GM23338 (cell line): Measurements from ENCODE around the gene SRD5A2. TPM values are rescaled to one million over a fixed set of nuclear protein-coding genes. Genes with fewer than 3 reads are reported as not detected.

Source experiments
- ATAC-seq: fragments of 200-7000 bp; cut with Tn5 transposase; 3 replicates; pipeline ENCODE4 v1.9.1; 2020
- DNase-seq: peaks from one replicate; pipeline ENCODE4 v3.0.0-alpha.2; 2015; ENCODE audit warnings: low spot score
- H2AFZ ChIP-seq: fragments of 200-600 bp; sonication (generic); 2 replicates; pipeline ENCODE4 v1.8.0; 2016; ENCODE audit warnings: antibody characterized with exemption, mild to moderate bottlenecking, moderate library complexity
- H3F3A ChIP-seq: fragments of 200-600 bp; sonication (generic); replicated peaks from 2 replicates; pipeline ENCODE4 v1.8.0; 2017; ENCODE audit warnings: antibody characterized with exemption, mixed run types, low read depth
- H3K27ac ChIP-seq: fragments of 200-600 bp; sonication (generic); 2 replicates; pipeline ENCODE4 v1.6.1; 2016; ENCODE audit warnings: low read depth
- H3K27me3 ChIP-seq: fragments of 200-600 bp; sonication (generic); 2 replicates; pipeline ENCODE4 v1.8.0; 2016; ENCODE audit warnings: mild to moderate bottlenecking, mixed run types, moderate library complexity; ENCODE audit not compliant: insufficient read depth
- H3K36me3 ChIP-seq: fragments of 200-600 bp; sonication (generic); 2 replicates; pipeline ENCODE4 v1.8.0; 2016; ENCODE audit warnings: mild to moderate bottlenecking; ENCODE audit not compliant: insufficient read depth
- H3K4me1 ChIP-seq: fragments of 200-600 bp; sonication (generic); 2 replicates; pipeline ENCODE4 v1.8.0; 2016; ENCODE audit warnings: mild to moderate bottlenecking, moderate library complexity; ENCODE audit not compliant: insufficient read depth
- H3K4me2 ChIP-seq: fragments of 200-600 bp; sonication (generic); 2 replicates; pipeline ENCODE4 v1.7.1; 2017; ENCODE audit warnings: mixed run types
- H3K4me3 ChIP-seq: fragments of 200-600 bp; sonication (generic); 2 replicates; pipeline ENCODE4 v1.6.1; 2016; ENCODE audit warnings: mixed run types
- H3K79me2 ChIP-seq: fragments of 200-600 bp; sonication (generic); replicated peaks from 2 replicates; pipeline ENCODE4 v1.8.0; 2017; ENCODE audit warnings: mild to moderate bottlenecking; ENCODE audit not compliant: insufficient read depth
- H3K9me2 ChIP-seq: fragments of 200-600 bp; sonication (generic); 2 replicates; pipeline ENCODE4 v1.8.0; 2017; ENCODE audit not compliant: insufficient read depth
- H4K20me1 ChIP-seq: fragments of 200-600 bp; sonication (generic); replicated peaks from 2 replicates; pipeline ENCODE4 v1.8.0; 2017; ENCODE audit warnings: mild to moderate bottlenecking; ENCODE audit not compliant: insufficient read depth
- H3K27ac Mint-ChIP-seq: 2 replicates; pipeline ENCODE4 v1.8.0; 2020; ENCODE audit warnings: inconsistent platforms, mild to moderate bottlenecking, moderate library complexity, mixed read lengths
- H3K27me3 Mint-ChIP-seq: 3 replicates; pipeline ENCODE4 v1.8.0; 2022; ENCODE audit warnings: low read depth, mild to moderate bottlenecking, moderate library complexity, mixed read lengths, inconsistent platforms; ENCODE audit not compliant: insufficient read depth, poor library complexity
- H3K36me3 Mint-ChIP-seq: 3 replicates; pipeline ENCODE4 v1.8.0; 2021; ENCODE audit warnings: low read depth, mild to moderate bottlenecking, inconsistent platforms, moderate library complexity, mixed read lengths
- H3K4me1 Mint-ChIP-seq: 3 replicates; pipeline ENCODE4 v1.8.0; 2020; ENCODE audit warnings: mild to moderate bottlenecking, inconsistent platforms, mixed read lengths
- H3K4me3 Mint-ChIP-seq: 3 replicates; pipeline ENCODE4 v1.8.0; 2021; ENCODE audit warnings: moderate library complexity, mild to moderate bottlenecking, inconsistent platforms, mixed read lengths
- H3K9me3 Mint-ChIP-seq: 3 replicates; pipeline ENCODE4 v1.8.0; 2020; ENCODE audit warnings: moderate library complexity, mild to moderate bottlenecking, inconsistent platforms, mixed read lengths
- CREB1 ChIP-seq: fragments of 250-450 bp; sonication (Bioruptor Pico); IDR thresholded peaks from 2 replicates; pipeline ENCODE4 v1.5.0; 2020; ENCODE audit warnings: low read depth, mild to moderate bottlenecking, moderate library complexity
- EZH2 ChIP-seq: fragments of 200-600 bp; sonication (generic); IDR thresholded peaks from one replicate; pipeline ENCODE4 v1.8.0; 2017; ENCODE audit warnings: antibody characterized with exemption, mild to moderate bottlenecking, low read depth; ENCODE audit not compliant: unreplicated experiment
- JUNB ChIP-seq: IDR thresholded peaks from one replicate; pipeline ENCODE4 v1.6.1; 2016; ENCODE audit warnings: antibody characterized with exemption; ENCODE audit not compliant: unreplicated experiment
- NANOG ChIP-seq: IDR thresholded peaks from 2 replicates; pipeline ENCODE4 v1.6.1; 2016; ENCODE audit warnings: antibody characterized with exemption, borderline replicate concordance
- POLR2AphosphoS5 ChIP-seq: IDR thresholded peaks from 2 replicates; pipeline ENCODE4 v1.6.1; 2016; ENCODE audit warnings: antibody characterized with exemption, low read depth
- STAT1 ChIP-seq: IDR thresholded peaks from one replicate; pipeline ENCODE4 v1.6.1; 2016; ENCODE audit warnings: antibody characterized with exemption; ENCODE audit not compliant: unreplicated experiment
- ZNF114 ChIP-seq: fragments of 250-450 bp; sonication (Bioruptor Pico); IDR thresholded peaks from 2 replicates; pipeline ENCODE4 v1.5.0; 2020; ENCODE audit warnings: mild to moderate bottlenecking, moderate library complexity
- ZNF462 ChIP-seq: fragments of 250-450 bp; sonication (Bioruptor Pico); IDR thresholded peaks from 2 replicates; pipeline ENCODE4 v1.5.0; 2020; ENCODE audit warnings: mild to moderate bottlenecking, moderate library complexity
- polyA plus RNA-seq: library from polyadenylated mRNA; unstranded; fragments of >200 nt; fragmentation: Nextera tagmentation; extraction: Ambion mirVana; gene quantifications from 2 replicates; pipeline ENCODE4 v1.2.1, GENCODE V29; 2016
- total RNA-seq: library from RNA; depleted of rRNA; stranded (reverse); fragments of >200 nt; shearing (Covaris generic); gene quantifications from 2 replicates; pipeline ENCODE4 v1.2.3, GENCODE V29; 2014

SRD5A2 gene
- total and polyA plus RNA-seq, 2 experiments from 2014 or later, result 0.03 to 0.05 TPM

DNA sequence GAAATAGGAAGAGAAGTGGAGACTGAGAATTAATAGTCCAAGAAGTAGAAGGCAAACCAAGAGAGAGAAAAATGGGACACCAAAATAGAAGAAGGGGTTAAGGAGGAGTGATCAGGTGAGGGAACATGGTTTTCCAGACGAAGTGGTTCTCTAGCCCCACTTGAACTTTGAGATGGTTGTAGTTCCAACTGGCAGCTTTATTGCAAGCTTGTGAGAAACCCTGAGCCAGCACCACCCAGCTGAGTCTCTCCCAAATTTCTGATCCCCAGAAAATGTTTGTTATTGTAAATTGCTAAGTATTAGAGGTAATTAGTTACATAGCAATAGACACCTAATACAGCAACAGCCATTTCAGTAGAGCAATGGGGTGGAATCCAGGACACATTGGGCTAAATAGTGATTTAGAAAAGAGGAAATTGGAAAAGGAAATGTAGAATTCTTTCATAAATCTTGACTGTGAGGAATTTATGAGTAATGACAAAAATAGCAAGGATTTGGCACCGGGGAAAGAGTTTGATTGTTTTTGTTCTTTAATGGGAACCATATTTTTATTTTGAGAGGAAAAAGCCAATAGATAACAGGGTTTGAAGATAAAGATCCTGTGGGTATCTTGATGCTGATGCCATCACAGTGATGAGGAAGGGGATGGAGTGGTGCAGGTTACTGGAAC lies 104.1 kb downstream of the SRD5A2 start (continued):
- no peak for TF ChIP-seq EZH2
- no peak for TF ChIP-seq ZNF462
- TF ChIP-seq STAT1, result no peak
- no peak for TF ChIP-seq POLR2AphosphoS5
- no peak for TF ChIP-seq NANOG
- TF ChIP-seq ZNF114 (CRISPR knock-in tag), result no peak

- H3K36me3 Mint-ChIP-seq, result no peaks in the 10 kb centered on the region
- H3K4me1 Mint-ChIP-seq, result no peaks in the 10 kb centered on the region
- H3K36me3 ChIP-seq, result no peaks in the 10 kb centered on the region
- no peaks in the 10 kb centered on the region for H4K20me1 ChIP-seq
- 0 out of 2 replicates have a peak, but pooled peaks cover under 1% of the 10 kb centered on the region for H3K4me1 ChIP-seq
- H2AFZ ChIP-seq, result no peak overlapping the region
- no peak overlapping the region for H3K4me3 Mint-ChIP-seq
- H3K79me2 ChIP-seq, result no peaks in the 10 kb centered on the region
- peaks cover 7% of the 10 kb centered on the region; the same call in 1 of the 2 replicates for H3K9me2 ChIP-seq
- H3K27ac ChIP-seq, result no peak overlapping the region
- no peaks in the 10 kb centered on the region for H3K9me3 Mint-ChIP-seq
- no peak overlapping the region for H3K4me2 ChIP-seq
- ATAC-seq (no peak), DNase-seq (no peak)
- H3K4me3 ChIP-seq, result no peak overlapping the region
- no peaks in the 10 kb centered on the region for H3K27me3 ChIP-seq
- H3K27me3 Mint-ChIP-seq, result no peaks in the 10 kb centered on the region
- no peak overlapping the region for H3K27ac Mint-ChIP-seq
- TF ChIP-seq CREB1 (CRISPR knock-in tag) (no peak), JUNB (no peak), EZH2 (no peak)
- no peaks in the 10 kb centered on the region for H3F3A ChIP-seq
Observed at GRCh38 chr2:31475692-31476091, 105.0 kb downstream of the SRD5A2 start.
